Right ventricle myocardium superior (tissue), 1 donor: ENCODE measurements around the gene LSR. TPM values are rescaled to one million over a fixed set of nuclear protein-coding genes. Genes with fewer than 3 reads are reported as not detected.
"Not testable (repeated sequence)": the region's sequence is repeated elsewhere in the genome, so short reads cannot be mapped to it uniquely, and the experiment has no call there.

Source experiments
- ATAC-seq: fragments of 200-7000 bp; cut with Tn5 transposase; one replicate; pipeline ENCODE4 v1.9.1; 2020; ENCODE audit warnings: mild to moderate bottlenecking; ENCODE audit not compliant: poor library complexity
- DNase-seq: peaks from one replicate; pipeline ENCODE4 v3.0.0-alpha.2; 2020
- intact Hi-C: fragments of 100-400 bp; cut with DNase I; formaldehyde crosslinking; loops from one replicate; pipeline ENCODE4 v1.11.2; 2022
- total RNA-seq: library from RNA; stranded (reverse); fragmentation: NEBNext Ultra II Directional; extraction: Animal tissue kit (Norgen Biotek cat#: 25700); gene quantifications from one replicate; pipeline ENCODE4 v1.2.1, GENCODE V29; 2021
- donor health status: DM: no; HTN: yes; CAD: no; lungs with severe emphysema.

The LSR gene
- total RNA-seq, 1 donor from 2014 or later: 4.5 TPM

GRCh38 chr19:35272954-35273649, 24.3 kb downstream of the LSR start:
- DNase-seq: no peak
- intact Hi-C loops: no loop called here
- ATAC-seq: no peak

- ATAC-seq: no peak
- intact Hi-C loops: no loop called here
- no peak for DNase-seq
Observed at GRCh38 chr19:35273686-35274259, 25.0 kb downstream of the LSR start.

- ATAC-seq (no peak), DNase-seq (no peak)
- intact Hi-C loops: no loop called here
Observed at GRCh38 chr19:35274323-35274722, 25.5 kb downstream of the LSR start.

- no peak for ATAC-seq
- no peak for DNase-seq
- intact Hi-C loops: no loop called here
Observed at GRCh38 chr19:35276706-35277281, 28.0 kb downstream of the LSR start.

- intact Hi-C loops: no loop called here
- no peak for DNase-seq
- no peak for ATAC-seq
Observed at GRCh38 chr19:35278578-35279284, 29.9 kb downstream of the LSR start.

GRCh38 chr19:35279374-35279773, 30.6 kb downstream of the LSR start:
- DNase-seq: no peak
- intact Hi-C loops: no loop called here

GRCh38 chr19:35279985-35280821, 31.4 kb downstream of the LSR start:
- no peak for ATAC-seq

More at GRCh38 chr19:35279374-35279773, 30.6 kb downstream of the LSR start:
- no peak for ATAC-seq

GRCh38 chr19:35281303-35281702, 32.5 kb downstream of the LSR start:
- ATAC-seq (no peak), DNase-seq (no peak)
- intact Hi-C loops: no loop called here

More at GRCh38 chr19:35279985-35280821, 31.4 kb downstream of the LSR start:
- peak; percentile 40 for DNase-seq
- intact Hi-C loops: no loop called here

GRCh38 chr19:35284153-35285094, 35.6 kb downstream of the LSR start:
- DNase-seq: no peak
- ATAC-seq: no peak
- intact Hi-C loops: no loop called here

GRCh38 chr19:35285095-35285449, 36.3 kb downstream of the LSR start:
- intact Hi-C loops: no loop called here
- ATAC-seq (no peak), DNase-seq (no peak)

- intact Hi-C loops, DNase-seq, ATAC-seq: not testable (repeated sequence)
Observed at GRCh38 chr19:35285465-35285864, 36.7 kb downstream of the LSR start.

GRCh38 chr19:35286101-35286500, 37.3 kb downstream of the LSR start:
- intact Hi-C loops, ATAC-seq: not testable (repeated sequence)

GRCh38 chr19:35287713-35288112, 38.9 kb downstream of the LSR start:
- no peak for ATAC-seq

More at GRCh38 chr19:35286101-35286500, 37.3 kb downstream of the LSR start:
- DNase-seq: not testable (repeated sequence)

GRCh38 chr19:35288331-35288730, 39.5 kb downstream of the LSR start:
- ATAC-seq (no peak), DNase-seq (no peak)
- intact Hi-C loops: no loop called here

More at GRCh38 chr19:35287713-35288112, 38.9 kb downstream of the LSR start:
- DNase-seq: no peak
- intact Hi-C loops: no loop called here

GRCh38 chr19:35288906-35289305, 40.1 kb downstream of the LSR start:
- no peak for DNase-seq
- intact Hi-C loops: no loop called here
- no peak for ATAC-seq

GRCh38 chr19:35290381-35291127, 41.8 kb downstream of the LSR start:
- no peak for DNase-seq
- intact Hi-C loops: no loop called here
- no peak for ATAC-seq

GRCh38 chr19:35291259-35291658, 42.5 kb downstream of the LSR start:
- DNase-seq: no peak
- ATAC-seq: no peak
- intact Hi-C loops: no loop called here
